ENCODE results near the gene SFTPD.

The SFTPD gene

GRCh38 chr10:79930751-79931150, 18.2 kb downstream of the SFTPD start:
- Histone ChIP-seq H3K4me2 (ENCODE audit: low read length) (no peak overlapping the region), H4K20me1 (ENCODE audit: insufficient read depth, low read length) (no peaks in the 10 kb centered on the region), H3K9me2 (ENCODE audit: low read depth, low read length) (no peaks in the 10 kb centered on the region), H3K27me3 (ENCODE audit: insufficient read depth, low read length) (no peaks in the 10 kb centered on the region), H3K27ac (ENCODE audit: low read depth, low read length, poor library complexity, severe bottlenecking) (no peak overlapping the region), H2AFZ (ENCODE audit: low read length) (no peak overlapping the region), H3F3A (ENCODE audit: insufficient read depth, low read length) (no peaks in the 10 kb centered on the region), H3K4me1 (ENCODE audit: insufficient read depth, low read length, severe bottlenecking) (no peaks in the 10 kb centered on the region), H3K4me3 (ENCODE audit: low read depth, low read length, poor library complexity, severe bottlenecking) (no peak overlapping the region), H3K79me2 (ENCODE audit: insufficient read depth, low read length) (no peaks in the 10 kb centered on the region), H3K9ac (ENCODE audit: low read length) (no peak overlapping the region), H3K36me3 (ENCODE audit: insufficient read depth, low read length) (no peaks in the 10 kb centered on the region), H3K9me3 (ENCODE audit: low read length) (no peaks in the 10 kb centered on the region)
- no peak for TF ChIP-seq EZH2 (IDR thresholded peaks at IDR 0.05; ENCODE audit: borderline replicate concordance, low read length)
- TF ChIP-seq, protein P1, sequence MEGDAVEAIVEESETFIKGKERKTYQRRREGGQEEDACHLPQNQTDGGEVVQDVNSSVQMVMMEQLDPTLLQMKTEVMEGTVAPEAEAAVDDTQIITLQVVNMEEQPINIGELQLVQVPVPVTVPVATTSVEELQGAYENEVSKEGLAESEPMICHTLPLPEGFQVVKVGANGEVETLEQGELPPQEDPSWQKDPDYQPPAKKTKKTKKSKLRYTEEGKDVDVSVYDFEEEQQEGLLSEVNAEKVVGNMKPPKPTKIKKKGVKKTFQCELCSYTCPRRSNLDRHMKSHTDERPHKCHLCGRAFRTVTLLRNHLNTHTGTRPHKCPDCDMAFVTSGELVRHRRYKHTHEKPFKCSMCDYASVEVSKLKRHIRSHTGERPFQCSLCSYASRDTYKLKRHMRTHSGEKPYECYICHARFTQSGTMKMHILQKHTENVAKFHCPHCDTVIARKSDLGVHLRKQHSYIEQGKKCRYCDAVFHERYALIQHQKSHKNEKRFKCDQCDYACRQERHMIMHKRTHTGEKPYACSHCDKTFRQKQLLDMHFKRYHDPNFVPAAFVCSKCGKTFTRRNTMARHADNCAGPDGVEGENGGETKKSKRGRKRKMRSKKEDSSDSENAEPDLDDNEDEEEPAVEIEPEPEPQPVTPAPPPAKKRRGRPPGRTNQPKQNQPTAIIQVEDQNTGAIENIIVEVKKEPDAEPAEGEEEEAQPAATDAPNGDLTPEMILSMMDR (IDR thresholded peaks at IDR 0.05; ENCODE audit: low read length) = no peak

DNA sequence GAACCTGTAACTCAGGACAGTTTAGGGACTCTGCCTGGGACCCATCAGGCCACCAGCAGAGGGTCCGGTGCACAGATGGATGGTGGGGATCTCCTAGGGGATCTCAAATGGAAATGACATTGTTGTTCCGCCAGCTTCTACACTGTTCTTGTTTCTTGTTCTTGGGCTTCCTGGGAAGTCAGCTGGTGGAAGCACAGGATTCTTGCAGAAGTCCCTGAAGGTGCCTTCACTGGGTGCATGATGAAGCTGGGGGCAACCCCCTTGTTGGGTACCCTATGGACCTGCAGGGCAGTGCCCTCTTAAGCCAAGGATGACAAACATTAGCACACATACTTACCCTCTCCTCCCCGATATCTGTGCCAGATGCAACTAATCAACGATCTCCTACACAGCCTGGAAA, 18.6 kb downstream of the SFTPD start:
- H3K9me3 ChIP-seq (ENCODE audit: low read length) = no peaks in the 10 kb centered on the region
- no peaks in the 10 kb centered on the region for H3F3A ChIP-seq (ENCODE audit: insufficient read depth, low read length)
- H3K27me3 ChIP-seq (ENCODE audit: insufficient read depth, low read length) = no peaks in the 10 kb centered on the region
- no peak for TF ChIP-seq EZH2 (IDR thresholded peaks at IDR 0.05; ENCODE audit: borderline replicate concordance, low read length)
- TF ChIP-seq, protein P1 (IDR thresholded peaks at IDR 0.05; ENCODE audit: low read length) = no peak
- no peak overlapping the region for H3K4me2 ChIP-seq (ENCODE audit: low read length)
- H3K9ac ChIP-seq (ENCODE audit: low read length) = no peak overlapping the region
- no peaks in the 10 kb centered on the region for H3K9me2 ChIP-seq (ENCODE audit: low read depth, low read length)
- H3K4me1 ChIP-seq (ENCODE audit: insufficient read depth, low read length, severe bottlenecking) = no peaks in the 10 kb centered on the region
- no peak overlapping the region for H3K27ac ChIP-seq (ENCODE audit: low read depth, low read length, poor library complexity, severe bottlenecking)
- H3K79me2 ChIP-seq (ENCODE audit: insufficient read depth, low read length) = no peaks in the 10 kb centered on the region
- H4K20me1 ChIP-seq (ENCODE audit: insufficient read depth, low read length) = no peaks in the 10 kb centered on the region
- H3K4me3 ChIP-seq (ENCODE audit: low read depth, low read length, poor library complexity, severe bottlenecking) = no peak overlapping the region
- no peaks in the 10 kb centered on the region for H3K36me3 ChIP-seq (ENCODE audit: insufficient read depth, low read length)
- H2AFZ ChIP-seq (ENCODE audit: low read length) = no peak overlapping the region

- no peaks in the 10 kb centered on the region for H3K27me3 ChIP-seq (ENCODE audit: insufficient read depth, low read length)
- H3K79me2 ChIP-seq (ENCODE audit: insufficient read depth, low read length) = no peaks in the 10 kb centered on the region
- no peaks in the 10 kb centered on the region for H3F3A ChIP-seq (ENCODE audit: insufficient read depth, low read length)
- H2AFZ ChIP-seq (ENCODE audit: low read length) = no peak overlapping the region
- H3K9me3 ChIP-seq (ENCODE audit: low read length) = no peaks in the 10 kb centered on the region
- no peak overlapping the region for H3K4me3 ChIP-seq (ENCODE audit: low read depth, low read length, poor library complexity, severe bottlenecking)
- H3K9ac ChIP-seq (ENCODE audit: low read length) = no peak overlapping the region
- no peak for TF ChIP-seq EZH2 (IDR thresholded peaks at IDR 0.05; ENCODE audit: borderline replicate concordance, low read length)
- TF ChIP-seq, protein P1 (IDR thresholded peaks at IDR 0.05; ENCODE audit: low read length) = peak; percentile 85
- H3K36me3 ChIP-seq (ENCODE audit: insufficient read depth, low read length) = no peaks in the 10 kb centered on the region
- no peaks in the 10 kb centered on the region for H4K20me1 ChIP-seq (ENCODE audit: insufficient read depth, low read length)
- H3K4me2 ChIP-seq (ENCODE audit: low read length) = no peak overlapping the region
- no peaks in the 10 kb centered on the region for H3K4me1 ChIP-seq (ENCODE audit: insufficient read depth, low read length, severe bottlenecking)
- no peak overlapping the region for H3K27ac ChIP-seq (ENCODE audit: low read depth, low read length, poor library complexity, severe bottlenecking)
- no peaks in the 10 kb centered on the region for H3K9me2 ChIP-seq (ENCODE audit: low read depth, low read length)
Measured at GRCh38 chr10:79929409-79929904, 19.4 kb downstream of the SFTPD start.
